Common myeloid progenitor, CD34-positive (primary cell): Measurements from ENCODE around the gene ARHGAP31.
"Not testable (repeated sequence)": the region's sequence is repeated elsewhere in the genome, so short reads cannot be mapped to it uniquely, and the experiment has no call there.

Experiments
- CTCF ChIA-PET: fragments of 350-600 bp; sonication (Branson Sonifier 250); formaldehyde crosslinking; loops from one replicate; lab custom pipeline; 2021; ENCODE audit warnings: antibody characterized with exemption; lab: Charles Lee
- POLR2A ChIA-PET: fragments of 350-600 bp; sonication (Branson Sonifier 250); formaldehyde crosslinking; loops from one replicate; lab custom pipeline; 2021; ENCODE audit warnings: antibody characterized with exemption; lab: Charles Lee
- DNase-seq, 3 donors: peaks; one replicate each; pipeline versions ENCODE4 v3.0.0 to v3.0.0-alpha.2; 2013
- H3K27ac ChIP-seq, 2 experiments: 1 replicate in 1 of 2; 2 replicates in 1 of 2; pipeline ENCODE4 v1.7.0; 2013; ENCODE audit warnings: inconsistent platforms in 2 of 2, low read length in 2 of 2, mild to moderate bottlenecking in 2 of 2, low read depth in 1 of 2, moderate library complexity in 1 of 2; ENCODE audit not compliant: severe bottlenecking in 2 of 2, insufficient read depth in 1 of 2, poor library complexity in 1 of 2
- H3K27me3 ChIP-seq, 5 experiments: replicated peaks in 2 of 5; 1 replicate in 3 of 5; 2 replicates in 2 of 5; pipeline versions ENCODE4 v1.6.1 to v1.7.0; 2013; ENCODE audit warnings: low read length in 4 of 5, mild to moderate bottlenecking in 2 of 5, moderate library complexity in 2 of 5, inconsistent platforms in 1 of 5; ENCODE audit not compliant: insufficient read depth in 5 of 5, control insufficient read depth in 4 of 5
- H3K36me3 ChIP-seq, 4 experiments: 1 replicate in 2 of 4; 2 replicates in 2 of 4; pipeline versions ENCODE4 v1.6.1 to v1.7.0; 2013; ENCODE audit warnings: low read length in 3 of 4, control low read depth in 1 of 4, mild to moderate bottlenecking in 1 of 4; ENCODE audit not compliant: control insufficient read depth in 4 of 4, insufficient read depth in 4 of 4
- H3K4me1 ChIP-seq, 4 experiments: 1 replicate in 3 of 4; 2 replicates in 1 of 4; pipeline versions ENCODE4 v1.6.1 to v1.7.1; 2013; ENCODE audit warnings: low read length in 3 of 4, mild to moderate bottlenecking in 3 of 4, control low read depth in 1 of 4, inconsistent platforms in 1 of 4, moderate library complexity in 1 of 4; ENCODE audit not compliant: control insufficient read depth in 4 of 4, insufficient read depth in 4 of 4; ENCODE audit errors: control extremely low read depth in 1 of 4
- H3K4me3 ChIP-seq, 7 experiments: 1 replicate in 4 of 7; 2 replicates in 3 of 7; pipeline versions ENCODE4 v1.5.1 to v1.7.0; 2013; ENCODE audit warnings: mild to moderate bottlenecking in 7 of 7, low read length in 6 of 7, moderate library complexity in 6 of 7, inconsistent platforms in 2 of 7, low read depth in 2 of 7, control low read depth in 1 of 7; ENCODE audit not compliant: insufficient read depth in 4 of 7, control insufficient read depth in 1 of 7; ENCODE audit errors: extremely low read depth in 1 of 7
- H3K9me3 ChIP-seq, 5 experiments: 1 replicate in 4 of 5; 2 replicates in 1 of 5; pipeline versions ENCODE4 v1.6.1 to v1.7.1; 2013; ENCODE audit warnings: low read length in 4 of 5, mild to moderate bottlenecking in 2 of 5, inconsistent platforms in 1 of 5, low read depth in 1 of 5, moderate library complexity in 1 of 5; ENCODE audit not compliant: control insufficient read depth in 4 of 5, insufficient read depth in 2 of 5; ENCODE audit errors: control extremely low read depth in 1 of 5
- WGBS: methylation state at CpG from one replicate; pipeline ENCODE4 v1.1.5; 2013; ENCODE audit not compliant: insufficient coverage; 5-methylcytosine and 5-hydroxymethylcytosine counted together

Gene ARHGAP31

GRCh38 chr3:119352034-119352609 lies 57.9 kb downstream of the ARHGAP31 start:
- no peaks in the 10 kb centered on the region for H3K36me3 ChIP-seq
- H3K4me1 ChIP-seq: peaks cover 6 to 28% (median 21%) of the 10 kb centered on the region in 4 experiments
- H3K9me3 ChIP-seq: no peaks in the 10 kb centered on the region
- H3K27me3 ChIP-seq: no peaks in the 10 kb centered on the region
- POLR2A ChIA-PET: interaction anchor here (0.7 to 1.6 kb wide), 3 partner anchors 57 to 149 kb away, joined by 3 to 4 read pairs (median 3); no protein-coding TSS in a partner anchor
- H3K27ac ChIP-seq: no peak overlapping the region
- H3K4me3 ChIP-seq: no peak overlapping the region
- DNase-seq: peak; percentile 22 to 80 (median 74)
- WGBS: 0% methylated on average over 3 of the region's 4 CpGs
- CTCF ChIA-PET: interaction anchor here (0.8 to 4.1 kb wide), 15 partner anchors 10 to 467 kb away, joined by 3 to 55 read pairs (median 5); partner anchors contain the start of gene B4GALT4

GRCh38 chr3:119352863-119353527 lies 58.8 kb downstream of the ARHGAP31 start:
- Histone ChIP-seq H3K27ac (no peak overlapping the region), H3K9me3 (no peaks in the 10 kb centered on the region), H3K36me3 (no peaks in the 10 kb centered on the region), H3K4me3 (no peak overlapping the region), H3K27me3 (no peaks in the 10 kb centered on the region), H3K4me1 (peaks cover 6 to 28% (median 21%) of the 10 kb centered on the region in 4 experiments)
- ChIA-PET CTCF (interaction anchor here (0.7 to 4.1 kb wide), 29 partner anchors 9 to 468 kb away, joined by 3 to 55 read pairs (median 4); partner anchors contain the start of genes ARHGAP31 and B4GALT4), POLR2A (interaction anchor here (1.1 to 1.6 kb wide), 2 partner anchors 58 to 112 kb away, joined by 4 to 5 read pairs; partner anchors contain the start of gene B4GALT4)
- DNase-seq: peak; percentile 72 to 87 (median 84)
- WGBS: 90% methylated on average over 2 of the region's 6 CpGs

GRCh38 chr3:119355608-119356007 lies 61.4 kb downstream of the ARHGAP31 start:
- peaks cover 6 to 22% (median 15%) of the 10 kb centered on the region in 4 experiments for H3K4me1 ChIP-seq
- CTCF ChIA-PET: interaction anchor here (1.8 to 4.1 kb wide), 3 partner anchors 10 to 114 kb away, joined by 4 to 55 read pairs (median 5); partner anchors contain the start of gene B4GALT4
- 100% methylated on average over 1 of the region's 5 CpGs for WGBS
- H3K27me3 ChIP-seq, H3K27ac ChIP-seq, POLR2A ChIA-PET, H3K9me3 ChIP-seq, H3K36me3 ChIP-seq, DNase-seq, H3K4me3 ChIP-seq: not testable (repeated sequence)

- POLR2A ChIA-PET: no interaction called here
- no peaks in the 10 kb centered on the region for H3K36me3 ChIP-seq
- H3K4me3 ChIP-seq: no peak overlapping the region
- H3K9me3 ChIP-seq: no peaks in the 10 kb centered on the region
- no peaks in the 10 kb centered on the region for H3K27me3 ChIP-seq
- H3K4me1 ChIP-seq: peaks cover 6 to 22% (median 15%) of the 10 kb centered on the region in 4 experiments
- CTCF ChIA-PET: no interaction called here
- DNase-seq: no peak
- H3K27ac ChIP-seq: no peak overlapping the region
Observed at GRCh38 chr3:119356646-119357045, 62.5 kb downstream of the ARHGAP31 start.

- DNase-seq: no peak
- H3K27me3 ChIP-seq: no peaks in the 10 kb centered on the region
- H3K27ac ChIP-seq: no peak overlapping the region
- H3K4me3 ChIP-seq: peak overlapping the region in 1 of 7 experiments; percentile 54
- no peaks in the 10 kb centered on the region for H3K9me3 ChIP-seq
- no peaks in the 10 kb centered on the region for H3K36me3 ChIP-seq
- H3K4me1 ChIP-seq: peaks cover 6 to 17% (median 12%) of the 10 kb centered on the region in 4 experiments
- ChIA-PET CTCF (no interaction called here), POLR2A (no interaction called here)
- 69% methylated on average over 4 of the region's 6 CpGs for WGBS
Observed at GRCh38 chr3:119357190-119357589, 63.0 kb downstream of the ARHGAP31 start.

GRCh38 chr3:119359476-119360326 lies 65.5 kb downstream of the ARHGAP31 start:
- Histone ChIP-seq H3K27ac (no peak overlapping the region), H3K36me3 (no peaks in the 10 kb centered on the region), H3K4me3 (no peak overlapping the region), H3K4me1 (peaks cover 0 to 5% (median 1%) of the 10 kb centered on the region in 4 experiments), H3K9me3 (no peaks in the 10 kb centered on the region), H3K27me3 (no peaks in the 10 kb centered on the region)
- WGBS: 40% methylated on average over 8 of the region's 11 CpGs
- CTCF ChIA-PET: interaction anchor here (1.3 kb wide), 1 partner anchor 9 kb away, joined by 3 read pairs; no protein-coding TSS in a partner anchor
- peak in 2 of 3 donors; percentile 38 to 41 for DNase-seq
- POLR2A ChIA-PET: no interaction called here
